GM19372 (cell line): ENCODE data around the gene EML1.

Source experiments
- ATAC-seq: cut with Tn5 transposase; IDR thresholded peaks from one replicate; pipeline ENCODE4 v1.9.1; 2021; ENCODE audit warnings: mild to moderate bottlenecking, low read depth, moderate library complexity; ENCODE audit not compliant: unreplicated experiment

The EML1 gene

DNA sequence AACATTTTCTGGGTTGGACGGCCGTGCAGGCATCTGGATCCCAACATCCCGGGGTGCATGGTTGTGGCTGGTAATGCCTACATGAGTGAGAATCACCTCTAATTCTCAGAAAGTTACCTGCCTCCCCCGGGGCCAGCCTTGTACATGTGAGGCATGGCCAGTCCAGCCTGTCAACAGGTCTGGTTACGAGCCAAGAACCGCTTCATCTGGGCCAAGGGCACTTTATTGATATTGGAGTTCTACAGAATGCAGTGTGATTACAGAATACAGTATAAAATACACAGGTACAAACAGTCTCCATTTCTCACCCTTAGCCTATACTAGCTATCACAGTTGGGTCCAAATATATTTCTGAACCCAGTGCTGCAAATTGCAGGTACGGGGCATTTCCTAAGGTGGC is 187.1 kb downstream of the EML1 start:
- ATAC-seq: no peak

DNA sequence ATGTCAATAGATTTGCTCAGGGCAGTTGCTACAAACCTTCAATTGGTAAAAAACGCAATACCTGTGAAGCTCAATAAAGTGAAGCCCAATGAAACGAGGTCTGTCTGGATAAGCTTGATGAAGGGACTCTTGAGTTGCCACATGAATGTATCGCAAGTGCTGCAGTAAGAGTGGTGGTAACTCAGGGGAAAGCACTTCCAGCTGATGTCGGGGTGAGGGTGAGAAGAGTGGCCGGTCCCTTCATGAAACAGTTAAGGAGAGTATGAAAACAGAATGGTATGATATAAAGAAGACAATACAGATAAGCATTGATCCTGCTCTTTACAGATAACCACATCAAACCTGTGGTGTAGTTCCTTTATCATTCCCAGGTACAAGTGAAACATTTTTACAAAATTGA is 188.6 kb downstream of the EML1 start:
- ATAC-seq: no peak

DNA sequence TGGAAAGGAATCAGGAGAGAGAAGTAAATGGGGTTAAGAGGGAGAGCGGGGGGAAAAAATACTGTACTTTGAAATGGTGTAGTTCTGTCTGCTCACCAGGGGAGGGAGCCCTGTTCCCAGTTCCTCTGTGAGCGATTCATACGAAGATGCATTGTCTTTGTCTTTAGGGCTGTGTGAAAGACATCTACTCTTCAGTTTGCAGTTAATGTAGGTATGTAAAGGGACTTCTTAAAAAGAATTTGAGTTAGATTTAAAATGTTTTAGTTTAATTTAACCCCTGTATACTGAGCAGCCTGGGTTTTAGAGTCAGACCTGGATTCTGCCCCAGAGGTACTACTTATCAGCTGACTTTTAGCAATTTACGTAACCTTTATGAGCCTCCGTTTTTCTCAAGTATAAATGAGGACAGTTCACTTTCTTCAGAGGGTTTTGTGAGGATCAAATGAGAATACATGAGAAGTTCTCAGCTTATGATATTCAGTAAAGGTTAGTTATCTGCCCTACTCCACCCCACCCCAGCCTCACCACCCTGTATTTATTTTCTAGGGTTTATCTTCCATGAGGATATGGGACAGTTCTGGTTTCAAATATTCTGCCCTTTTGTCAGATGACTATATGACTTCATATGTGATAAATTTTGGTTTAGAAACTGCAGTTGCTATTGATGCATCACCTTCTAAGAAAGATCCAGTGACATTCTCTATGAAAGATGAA is 189.5 kb downstream of the EML1 start:
- ATAC-seq: peak; percentile 88

DNA sequence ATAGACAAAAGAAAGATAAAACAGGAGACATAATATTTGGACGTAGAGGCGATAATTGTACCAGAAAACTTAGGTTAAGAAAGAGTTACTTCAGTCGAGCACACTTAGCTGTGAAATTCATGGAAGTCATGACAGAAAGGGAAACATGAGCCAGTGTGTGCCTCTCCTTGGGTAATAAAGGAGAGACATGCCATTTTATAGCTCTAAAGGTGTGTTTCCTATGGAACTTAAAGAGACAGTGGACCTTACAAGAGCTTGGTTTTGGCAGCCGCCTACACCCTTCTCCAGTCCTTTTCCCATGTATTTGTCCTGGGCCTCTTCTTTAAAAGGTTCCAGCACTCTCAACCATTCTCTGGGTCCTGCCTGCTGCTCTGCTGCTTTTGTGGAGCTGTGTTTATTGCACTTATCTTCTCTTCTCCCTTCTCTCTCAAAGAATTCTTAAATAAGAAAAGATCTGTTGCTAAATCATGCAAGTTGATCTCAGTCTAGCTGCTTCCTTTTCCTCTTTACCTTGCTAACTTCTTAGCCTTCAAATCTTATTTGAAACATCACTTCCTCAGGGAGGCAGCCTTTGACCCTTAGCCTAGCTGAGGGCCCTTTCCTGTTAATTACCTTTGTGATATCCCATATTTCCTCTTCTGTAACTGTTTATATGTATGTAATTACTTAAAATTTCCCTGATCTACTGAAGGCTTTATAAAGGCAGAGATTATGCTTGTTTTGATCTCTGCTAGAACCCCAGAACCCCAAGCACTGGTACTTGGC is 190.2 kb downstream of the EML1 start:
- no peak for ATAC-seq

DNA sequence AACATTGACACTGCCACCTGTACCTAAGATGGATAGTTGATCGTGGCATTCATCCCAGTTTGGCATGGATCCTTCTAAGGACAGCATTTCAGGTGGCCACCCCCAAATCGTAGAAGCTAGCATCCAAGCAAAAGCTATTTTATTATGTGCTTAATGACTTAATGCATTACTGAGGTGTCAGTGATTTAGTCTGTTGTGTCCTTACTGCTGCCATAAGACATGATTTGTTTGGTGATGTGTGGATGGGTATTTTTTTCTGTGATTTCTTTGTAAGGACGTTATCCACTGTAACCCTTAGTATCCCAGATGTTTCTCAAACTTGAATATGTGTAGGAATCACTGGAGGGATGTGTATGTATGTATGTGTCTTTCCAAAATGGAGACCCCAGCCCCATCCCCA is 190.8 kb downstream of the EML1 start:
- no peak for ATAC-seq

DNA sequence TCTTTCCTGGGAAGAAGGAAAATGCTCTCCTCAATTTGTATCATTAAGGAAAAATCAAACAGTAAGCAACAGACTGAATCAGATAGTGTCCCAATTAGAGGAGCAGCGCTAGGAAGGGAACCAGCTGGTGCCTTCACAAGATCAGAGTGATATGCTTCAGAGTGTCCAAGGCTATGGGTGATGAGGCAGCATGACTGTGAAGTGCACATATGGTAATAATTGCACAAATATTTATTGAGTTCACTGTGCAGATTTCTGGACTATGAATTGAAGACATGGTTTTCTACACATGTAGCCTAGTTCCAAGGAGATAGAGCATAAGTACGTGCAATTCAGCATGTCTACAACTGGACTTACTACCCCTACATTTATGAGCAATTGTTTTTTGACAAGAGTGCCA is 193.2 kb downstream of the EML1 start:
- no peak for ATAC-seq

DNA sequence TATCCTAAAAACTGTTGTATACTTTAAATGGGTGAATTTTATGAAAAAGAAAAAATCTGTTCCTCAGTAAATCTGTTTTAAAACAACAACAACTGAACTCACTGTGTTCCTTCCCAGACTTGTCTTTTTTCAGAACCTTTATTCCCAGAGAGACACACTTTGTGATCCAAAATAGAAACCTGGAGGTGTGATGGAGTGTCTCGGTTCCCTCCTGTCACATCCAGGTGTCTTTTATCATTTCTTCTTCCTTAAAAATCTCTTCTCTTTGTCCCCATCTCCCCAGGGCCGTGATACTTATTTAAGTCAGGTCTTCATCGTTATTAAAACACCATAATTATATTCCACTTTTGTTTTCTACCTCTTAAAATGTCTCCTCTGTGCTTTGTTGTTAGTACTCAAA is 195.8 kb downstream of the EML1 start:
- ATAC-seq: no peak

DNA sequence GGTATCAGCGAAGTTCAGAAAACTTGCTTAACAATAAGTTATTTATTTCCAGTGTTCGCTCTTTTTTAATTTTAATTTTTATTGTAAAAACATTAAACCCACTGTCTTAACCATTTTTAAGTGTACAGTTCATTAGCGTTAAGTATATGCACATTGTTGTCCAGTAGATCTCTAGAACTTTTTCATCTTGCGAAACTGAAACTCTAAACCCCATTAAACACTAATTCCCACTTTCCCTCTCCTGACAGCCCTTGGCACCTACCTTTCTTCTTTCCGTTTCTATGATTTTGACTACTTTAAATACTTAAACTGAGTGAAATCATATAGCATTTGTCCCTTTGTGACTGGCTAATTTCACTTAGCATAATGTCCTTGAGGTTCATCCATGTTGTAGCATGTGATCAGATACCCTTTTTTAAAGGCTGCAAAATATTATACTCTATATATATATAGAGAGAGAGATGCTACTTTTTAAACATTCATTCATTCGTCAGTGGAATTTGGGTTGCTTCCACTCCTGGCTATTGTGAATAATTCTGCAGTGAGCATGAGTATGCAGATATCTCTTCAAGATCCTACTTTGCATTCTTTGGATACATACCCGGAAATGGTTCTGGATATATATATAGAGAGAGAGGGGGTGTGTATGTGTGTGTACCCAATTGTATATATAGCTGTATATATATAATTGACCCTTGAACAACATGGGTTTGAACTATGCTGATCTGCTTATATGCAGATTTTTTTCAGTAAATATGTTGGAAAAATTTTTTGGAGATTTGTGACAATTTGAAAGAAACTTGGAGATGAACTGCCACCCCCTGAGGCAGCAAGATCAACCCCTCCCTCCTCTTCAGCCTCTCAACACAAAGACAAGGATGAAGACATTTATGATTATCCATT is 197.3 kb downstream of the EML1 start:
- ATAC-seq: no peak

DNA sequence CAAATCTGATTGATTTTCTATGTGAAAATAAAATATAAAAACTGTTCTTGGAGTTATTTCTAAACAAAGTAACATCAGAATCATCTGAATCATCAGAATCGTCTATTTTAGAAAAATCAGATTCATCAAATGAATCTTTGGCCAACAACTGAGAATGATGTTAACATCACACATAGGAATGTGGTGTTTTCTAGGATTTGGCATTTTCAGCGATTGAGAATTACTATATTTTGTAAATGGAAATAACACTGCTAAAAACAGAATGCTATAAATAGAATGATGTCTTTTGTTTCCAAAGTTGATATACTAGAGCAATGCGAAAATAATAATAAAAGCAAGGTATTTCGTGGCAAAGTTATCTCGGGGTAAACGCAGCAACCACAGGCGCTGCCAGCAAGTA is 198.1 kb downstream of the EML1 start:
- ATAC-seq: no peak
